ENCODE measurements around the gene DIO3.
"Not testable (repeated sequence)": the region's sequence is repeated elsewhere in the genome, so short reads cannot be mapped to it uniquely, and the experiment has no call there.

Gene DIO3

GRCh38 chr14:101553931-101554330, 7.4 kb upstream of the DIO3 start:
- no peak for TF ChIP-seq CTCF (IDR thresholded peaks at IDR 0.05; ENCODE audit: low read depth, low read length, missing control alignments)

GRCh38 chr14:101554991-101555668, 6.2 kb upstream of the DIO3 start:
- H3K4me3 ChIP-seq (replicated peaks; ENCODE audit: low read depth, low read length) = no peak overlapping the region
- no peak for DNase-seq (ENCODE audit: extremely low read depth, low read depth)
- no peak for TF ChIP-seq CTCF (IDR thresholded peaks at IDR 0.05; ENCODE audit: low read depth, low read length, missing control alignments)

More at GRCh38 chr14:101553931-101554330, 7.4 kb upstream of the DIO3 start:
- no peak for DNase-seq (ENCODE audit: extremely low read depth, low read depth)
- no peak overlapping the region for H3K4me3 ChIP-seq (replicated peaks; ENCODE audit: low read depth, low read length)

- H3K4me3 ChIP-seq (replicated peaks; ENCODE audit: low read depth, low read length); DNase-seq (ENCODE audit: extremely low read depth, low read depth): not testable (repeated sequence)
These were observed 5.6 kb upstream of the DIO3 start for GRCh38 chr14:101555669-101556043.

GRCh38 chr14:101556131-101556530, 5.2 kb upstream of the DIO3 start:
- DNase-seq (ENCODE audit: extremely low read depth, low read depth) = no peak
- H3K4me3 ChIP-seq (replicated peaks; ENCODE audit: low read depth, low read length) = no peak overlapping the region
- no peak for TF ChIP-seq CTCF (IDR thresholded peaks at IDR 0.05; ENCODE audit: low read depth, low read length, missing control alignments)

- no peak for DNase-seq (ENCODE audit: extremely low read depth, low read depth)
- no peak for TF ChIP-seq CTCF (IDR thresholded peaks at IDR 0.05; ENCODE audit: low read depth, low read length, missing control alignments)
- H3K4me3 ChIP-seq (replicated peaks; ENCODE audit: low read depth, low read length) = no peak overlapping the region
These were observed 4.6 kb upstream of the DIO3 start for GRCh38 chr14:101556566-101557320.

- no peak overlapping the region for H3K4me3 ChIP-seq (replicated peaks; ENCODE audit: low read depth, low read length)
- TF ChIP-seq CTCF (IDR thresholded peaks at IDR 0.05; ENCODE audit: low read depth, low read length, missing control alignments) = no peak
- no peak for DNase-seq (ENCODE audit: extremely low read depth, low read depth)
These were observed 4.0 kb upstream of the DIO3 start for GRCh38 chr14:101557321-101557695.

GRCh38 chr14:101557811-101558738, 3.2 kb upstream of the DIO3 start:
- peak; percentile 5 for TF ChIP-seq CTCF (IDR thresholded peaks at IDR 0.05; ENCODE audit: low read depth, low read length, missing control alignments)

More at GRCh38 chr14:101557811-101558738, 3.2 kb upstream of the DIO3 start:
- H3K4me3 ChIP-seq (replicated peaks; ENCODE audit: low read depth, low read length) = no peak overlapping the region
- no peak for DNase-seq (ENCODE audit: extremely low read depth, low read depth)

All from HFF-Myc (cell line).